A549 (cell line): ENCODE data around the gene ZNF70.

Experiments used
- CHD4 ChIP-seq: fragments of 200-600 bp; sonication (generic); IDR thresholded peaks from 2 replicates; pipeline ENCODE4 v1.6.1; 2016; ENCODE audit warnings: antibody characterized with exemption, mild to moderate bottlenecking, borderline replicate concordance
- ESRRA ChIP-seq: fragments of 150-350 bp; IDR thresholded peaks from 2 replicates; pipeline ENCODE4 v1.6.1; 2014; ENCODE audit warnings: mild to moderate bottlenecking, low read length, borderline replicate concordance
- JUN ChIP-seq, 2 experiments: fragments of >200 bp; sonication (Bioruptor Twin); formaldehyde crosslinking; IDR thresholded peaks; 2 replicates in 1 of 2; 3 replicates in 1 of 2; pipeline ENCODE4 v1.6.1; 2016 to 2017
- POLR2A ChIP-seq: IDR thresholded peaks from 2 replicates; pipeline ENCODE4 v1.6.1; 2012; ENCODE audit warnings: mild to moderate bottlenecking, low read length
- RCOR1 ChIP-seq: fragments of 150-350 bp; IDR thresholded peaks from 2 replicates; pipeline ENCODE4 v1.6.1; 2014; ENCODE audit warnings: antibody characterized with exemption, low read length, low read depth
- TP53 ChIP-seq: fragments of 250-450 bp; sonication (Bioruptor Pico); IDR thresholded peaks from 2 replicates; pipeline ENCODE4 v1.5.0; 2021; ENCODE audit warnings: mild to moderate bottlenecking, moderate library complexity
- ZFP36 ChIP-seq: fragments of 450-650 bp; IDR thresholded peaks from 2 replicates; pipeline ENCODE4 v1.6.1; 2014; ENCODE audit warnings: borderline replicate concordance; ENCODE audit not compliant: partially characterized antibody
- TF ChIP-seq, protein P1 (sequence below): fragments of >200 bp; sonication (Bioruptor Twin); formaldehyde crosslinking; IDR thresholded peaks from 3 replicates; pipeline ENCODE4 v1.5.1; 2016
- TF ChIP-seq, protein P2 (sequence below): fragments of 250-450 bp; sonication (Bioruptor Pico); IDR thresholded peaks from 2 replicates; pipeline ENCODE4 v1.5.0; 2021; ENCODE audit warnings: mild to moderate bottlenecking, moderate library complexity, borderline replicate concordance
- TF ChIP-seq, protein P3 (sequence below): fragments of 450-650 bp; IDR thresholded peaks from 2 replicates; pipeline ENCODE4 v1.6.1; 2014; ENCODE audit warnings: antibody characterized with exemption
- TF ChIP-seq, protein P4 (sequence below): fragments of 150-350 bp; IDR thresholded peaks from 2 replicates; pipeline ENCODE4 v1.6.1; 2014; ENCODE audit warnings: low read depth, mild to moderate bottlenecking, low read length

DNA sequence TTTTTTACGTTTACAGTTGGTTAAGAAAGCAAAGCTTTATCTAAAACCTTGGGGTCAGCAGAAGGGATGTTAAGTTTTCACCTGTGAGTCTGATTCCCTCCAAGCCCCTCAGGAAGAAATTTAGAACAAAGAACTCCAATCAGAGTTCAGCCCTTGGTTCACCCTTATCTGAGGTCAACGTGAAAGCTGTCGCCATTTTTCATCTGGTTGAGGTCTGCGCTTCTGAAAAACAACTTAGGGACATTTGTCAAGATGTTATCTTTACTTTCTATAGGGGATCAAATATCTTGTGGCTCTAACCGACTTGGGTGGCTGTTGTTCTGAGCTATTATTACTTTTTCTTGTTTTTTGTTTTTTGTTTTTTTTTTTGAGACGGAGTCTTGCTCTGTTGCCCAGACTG lies 30.1 kb downstream of the ZNF70 start:
- TF ChIP-seq, protein P1, sequence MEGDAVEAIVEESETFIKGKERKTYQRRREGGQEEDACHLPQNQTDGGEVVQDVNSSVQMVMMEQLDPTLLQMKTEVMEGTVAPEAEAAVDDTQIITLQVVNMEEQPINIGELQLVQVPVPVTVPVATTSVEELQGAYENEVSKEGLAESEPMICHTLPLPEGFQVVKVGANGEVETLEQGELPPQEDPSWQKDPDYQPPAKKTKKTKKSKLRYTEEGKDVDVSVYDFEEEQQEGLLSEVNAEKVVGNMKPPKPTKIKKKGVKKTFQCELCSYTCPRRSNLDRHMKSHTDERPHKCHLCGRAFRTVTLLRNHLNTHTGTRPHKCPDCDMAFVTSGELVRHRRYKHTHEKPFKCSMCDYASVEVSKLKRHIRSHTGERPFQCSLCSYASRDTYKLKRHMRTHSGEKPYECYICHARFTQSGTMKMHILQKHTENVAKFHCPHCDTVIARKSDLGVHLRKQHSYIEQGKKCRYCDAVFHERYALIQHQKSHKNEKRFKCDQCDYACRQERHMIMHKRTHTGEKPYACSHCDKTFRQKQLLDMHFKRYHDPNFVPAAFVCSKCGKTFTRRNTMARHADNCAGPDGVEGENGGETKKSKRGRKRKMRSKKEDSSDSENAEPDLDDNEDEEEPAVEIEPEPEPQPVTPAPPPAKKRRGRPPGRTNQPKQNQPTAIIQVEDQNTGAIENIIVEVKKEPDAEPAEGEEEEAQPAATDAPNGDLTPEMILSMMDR: no peak
- TF ChIP-seq, protein P2, sequence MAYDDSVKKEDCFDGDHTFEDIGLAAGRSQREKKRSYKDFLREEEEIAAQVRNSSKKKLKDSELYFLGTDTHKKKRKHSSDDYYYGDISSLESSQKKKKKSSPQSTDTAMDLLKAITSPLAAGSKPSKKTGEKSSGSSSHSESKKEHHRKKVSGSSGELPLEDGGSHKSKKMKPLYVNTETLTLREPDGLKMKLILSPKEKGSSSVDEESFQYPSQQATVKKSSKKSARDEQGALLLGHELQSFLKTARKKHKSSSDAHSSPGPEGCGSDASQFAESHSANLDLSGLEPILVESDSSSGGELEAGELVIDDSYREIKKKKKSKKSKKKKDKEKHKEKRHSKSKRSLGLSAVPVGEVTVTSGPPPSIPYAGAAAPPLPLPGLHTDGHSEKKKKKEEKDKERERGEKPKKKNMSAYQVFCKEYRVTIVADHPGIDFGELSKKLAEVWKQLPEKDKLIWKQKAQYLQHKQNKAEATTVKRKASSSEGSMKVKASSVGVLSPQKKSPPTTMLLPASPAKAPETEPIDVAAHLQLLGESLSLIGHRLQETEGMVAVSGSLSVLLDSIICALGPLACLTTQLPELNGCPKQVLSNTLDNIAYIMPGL: no peak
- no peak for TF ChIP-seq RCOR1
- no peak for TF ChIP-seq ESRRA
- no peak for TF ChIP-seq JUN (IDR thresholded peaks at IDR 0.05)
- TF ChIP-seq, protein P3, sequence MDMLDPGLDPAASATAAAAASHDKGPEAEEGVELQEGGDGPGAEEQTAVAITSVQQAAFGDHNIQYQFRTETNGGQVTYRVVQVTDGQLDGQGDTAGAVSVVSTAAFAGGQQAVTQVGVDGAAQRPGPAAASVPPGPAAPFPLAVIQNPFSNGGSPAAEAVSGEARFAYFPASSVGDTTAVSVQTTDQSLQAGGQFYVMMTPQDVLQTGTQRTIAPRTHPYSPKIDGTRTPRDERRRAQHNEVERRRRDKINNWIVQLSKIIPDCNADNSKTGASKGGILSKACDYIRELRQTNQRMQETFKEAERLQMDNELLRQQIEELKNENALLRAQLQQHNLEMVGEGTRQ: no peak
- no peak for TF ChIP-seq POLR2A
- TF ChIP-seq CHD4: no peak
- TF ChIP-seq, protein P4, sequence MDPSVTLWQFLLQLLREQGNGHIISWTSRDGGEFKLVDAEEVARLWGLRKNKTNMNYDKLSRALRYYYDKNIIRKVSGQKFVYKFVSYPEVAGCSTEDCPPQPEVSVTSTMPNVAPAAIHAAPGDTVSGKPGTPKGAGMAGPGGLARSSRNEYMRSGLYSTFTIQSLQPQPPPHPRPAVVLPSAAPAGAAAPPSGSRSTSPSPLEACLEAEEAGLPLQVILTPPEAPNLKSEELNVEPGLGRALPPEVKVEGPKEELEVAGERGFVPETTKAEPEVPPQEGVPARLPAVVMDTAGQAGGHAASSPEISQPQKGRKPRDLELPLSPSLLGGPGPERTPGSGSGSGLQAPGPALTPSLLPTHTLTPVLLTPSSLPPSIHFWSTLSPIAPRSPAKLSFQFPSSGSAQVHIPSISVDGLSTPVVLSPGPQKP: no peak
- TF ChIP-seq TP53 (CRISPR knock-in tag): no peak
- no peak for TF ChIP-seq ZFP36
